SK-N-SH (cell line): Measurements from ENCODE around the gene BTG2.

Experiments used
- CHD2 ChIP-seq: fragments of 150-350 bp; IDR thresholded peaks from 2 replicates; pipeline ENCODE4 v1.6.1; 2018; ENCODE audit warnings: low read length; ENCODE audit not compliant: partially characterized antibody
- GABPA ChIP-seq: IDR thresholded peaks from 2 replicates; pipeline ENCODE4 v1.4.0; 2012; ENCODE audit warnings: low read depth, mild to moderate bottlenecking
- GATA2 ChIP-seq: sonication (generic); formaldehyde crosslinking; IDR thresholded peaks from 2 replicates; pipeline ENCODE4 v1.5.0; 2020; ENCODE audit warnings: mild to moderate bottlenecking, missing genetic modification reagents
- JUND ChIP-seq: IDR thresholded peaks from 2 replicates; pipeline ENCODE4 v1.4.0; 2012
- MXI1 ChIP-seq: IDR thresholded peaks from 2 replicates; pipeline ENCODE4 v1.6.1; 2012; ENCODE audit warnings: mild to moderate bottlenecking, low read depth, low read length, improper control_type of control experiment
- POLR2AphosphoS5 ChIP-seq: IDR thresholded peaks from 2 replicates; pipeline ENCODE4 v1.6.1; 2012; ENCODE audit warnings: low read depth, low read length
- RAD21 ChIP-seq: IDR thresholded peaks from 2 replicates; pipeline ENCODE4 v1.6.1; 2012; ENCODE audit warnings: mild to moderate bottlenecking, low read length
- RFX5 ChIP-seq: IDR thresholded peaks from 2 replicates; pipeline ENCODE4 v1.6.1; 2012; ENCODE audit warnings: mild to moderate bottlenecking, improper control_type of control experiment, low read length
- TAF1 ChIP-seq: IDR thresholded peaks from 2 replicates; pipeline ENCODE4 v1.6.1; 2012; ENCODE audit warnings: low read depth, mild to moderate bottlenecking, low read length, moderate library complexity, borderline replicate concordance
- TEAD4 ChIP-seq: IDR thresholded peaks from 2 replicates; pipeline ENCODE4 v1.4.0; 2012; ENCODE audit warnings: mild to moderate bottlenecking, borderline replicate concordance; ENCODE audit not compliant: insufficient read depth
- TF ChIP-seq, protein P1 (sequence below): fragments of 200-600 bp; sonication (generic); IDR thresholded peaks from 2 replicates; pipeline ENCODE4 v1.6.1; 2017; ENCODE audit warnings: antibody characterized with exemption, mild to moderate bottlenecking, moderate library complexity
- TF ChIP-seq, protein P2 (sequence below): IDR thresholded peaks from 2 replicates; pipeline ENCODE4 v1.4.0; 2012; ENCODE audit warnings: low read depth
- TF ChIP-seq, protein P3 (sequence below): IDR thresholded peaks from 2 replicates; pipeline ENCODE4 v1.6.1; 2012; ENCODE audit warnings: mild to moderate bottlenecking, low read depth, low read length, moderate library complexity
- TF ChIP-seq, protein P4 (sequence below): IDR thresholded peaks from 2 replicates; pipeline ENCODE4; 2012

DNA sequence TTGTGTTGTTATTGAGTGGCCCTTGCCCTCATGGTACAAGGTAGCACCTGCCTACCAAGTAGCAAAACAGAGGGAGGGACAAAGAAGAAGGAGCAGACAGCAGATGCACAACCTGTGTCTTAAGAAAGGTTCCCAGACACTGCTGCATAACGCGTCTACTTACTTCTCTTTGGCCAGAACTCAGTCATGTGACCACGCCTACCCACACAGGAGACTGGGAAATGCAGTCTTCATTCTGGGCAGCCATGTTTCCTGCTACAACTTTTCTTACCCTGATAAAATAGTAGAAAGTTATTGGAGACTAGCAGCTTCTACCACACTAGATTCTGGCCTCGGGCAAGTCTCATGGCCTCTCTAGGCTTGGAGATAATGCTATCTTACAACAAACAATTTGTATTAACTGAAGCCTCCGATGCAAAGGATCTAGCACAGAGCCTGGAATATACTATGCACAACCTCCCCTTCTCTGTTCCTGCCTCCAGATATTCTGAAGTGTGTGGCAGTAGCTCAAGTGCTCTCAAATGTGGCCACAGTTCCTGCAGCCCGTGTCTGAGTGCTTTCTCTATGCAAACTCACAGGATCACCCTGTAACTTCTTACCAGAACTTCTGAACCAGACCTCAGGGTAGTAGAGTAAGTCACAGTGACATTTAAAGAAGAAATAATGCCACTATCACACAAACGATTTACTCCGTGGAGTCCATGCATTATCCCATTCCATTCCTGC is 34.1 kb upstream of the BTG2 start:
- TF ChIP-seq, protein P1, sequence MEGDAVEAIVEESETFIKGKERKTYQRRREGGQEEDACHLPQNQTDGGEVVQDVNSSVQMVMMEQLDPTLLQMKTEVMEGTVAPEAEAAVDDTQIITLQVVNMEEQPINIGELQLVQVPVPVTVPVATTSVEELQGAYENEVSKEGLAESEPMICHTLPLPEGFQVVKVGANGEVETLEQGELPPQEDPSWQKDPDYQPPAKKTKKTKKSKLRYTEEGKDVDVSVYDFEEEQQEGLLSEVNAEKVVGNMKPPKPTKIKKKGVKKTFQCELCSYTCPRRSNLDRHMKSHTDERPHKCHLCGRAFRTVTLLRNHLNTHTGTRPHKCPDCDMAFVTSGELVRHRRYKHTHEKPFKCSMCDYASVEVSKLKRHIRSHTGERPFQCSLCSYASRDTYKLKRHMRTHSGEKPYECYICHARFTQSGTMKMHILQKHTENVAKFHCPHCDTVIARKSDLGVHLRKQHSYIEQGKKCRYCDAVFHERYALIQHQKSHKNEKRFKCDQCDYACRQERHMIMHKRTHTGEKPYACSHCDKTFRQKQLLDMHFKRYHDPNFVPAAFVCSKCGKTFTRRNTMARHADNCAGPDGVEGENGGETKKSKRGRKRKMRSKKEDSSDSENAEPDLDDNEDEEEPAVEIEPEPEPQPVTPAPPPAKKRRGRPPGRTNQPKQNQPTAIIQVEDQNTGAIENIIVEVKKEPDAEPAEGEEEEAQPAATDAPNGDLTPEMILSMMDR = no peak
- TF ChIP-seq CHD2 = no peak
- TF ChIP-seq JUND = no peak
- TF ChIP-seq, protein P2, sequence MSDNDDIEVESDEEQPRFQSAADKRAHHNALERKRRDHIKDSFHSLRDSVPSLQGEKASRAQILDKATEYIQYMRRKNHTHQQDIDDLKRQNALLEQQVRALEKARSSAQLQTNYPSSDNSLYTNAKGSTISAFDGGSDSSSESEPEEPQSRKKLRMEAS = no peak
- TF ChIP-seq GABPA = no peak
- TF ChIP-seq, protein P3, sequence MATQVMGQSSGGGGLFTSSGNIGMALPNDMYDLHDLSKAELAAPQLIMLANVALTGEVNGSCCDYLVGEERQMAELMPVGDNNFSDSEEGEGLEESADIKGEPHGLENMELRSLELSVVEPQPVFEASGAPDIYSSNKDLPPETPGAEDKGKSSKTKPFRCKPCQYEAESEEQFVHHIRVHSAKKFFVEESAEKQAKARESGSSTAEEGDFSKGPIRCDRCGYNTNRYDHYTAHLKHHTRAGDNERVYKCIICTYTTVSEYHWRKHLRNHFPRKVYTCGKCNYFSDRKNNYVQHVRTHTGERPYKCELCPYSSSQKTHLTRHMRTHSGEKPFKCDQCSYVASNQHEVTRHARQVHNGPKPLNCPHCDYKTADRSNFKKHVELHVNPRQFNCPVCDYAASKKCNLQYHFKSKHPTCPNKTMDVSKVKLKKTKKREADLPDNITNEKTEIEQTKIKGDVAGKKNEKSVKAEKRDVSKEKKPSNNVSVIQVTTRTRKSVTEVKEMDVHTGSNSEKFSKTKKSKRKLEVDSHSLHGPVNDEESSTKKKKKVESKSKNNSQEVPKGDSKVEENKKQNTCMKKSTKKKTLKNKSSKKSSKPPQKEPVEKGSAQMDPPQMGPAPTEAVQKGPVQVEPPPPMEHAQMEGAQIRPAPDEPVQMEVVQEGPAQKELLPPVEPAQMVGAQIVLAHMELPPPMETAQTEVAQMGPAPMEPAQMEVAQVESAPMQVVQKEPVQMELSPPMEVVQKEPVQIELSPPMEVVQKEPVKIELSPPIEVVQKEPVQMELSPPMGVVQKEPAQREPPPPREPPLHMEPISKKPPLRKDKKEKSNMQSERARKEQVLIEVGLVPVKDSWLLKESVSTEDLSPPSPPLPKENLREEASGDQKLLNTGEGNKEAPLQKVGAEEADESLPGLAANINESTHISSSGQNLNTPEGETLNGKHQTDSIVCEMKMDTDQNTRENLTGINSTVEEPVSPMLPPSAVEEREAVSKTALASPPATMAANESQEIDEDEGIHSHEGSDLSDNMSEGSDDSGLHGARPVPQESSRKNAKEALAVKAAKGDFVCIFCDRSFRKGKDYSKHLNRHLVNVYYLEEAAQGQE = no peak
- TF ChIP-seq RAD21 = no peak
- no peak for TF ChIP-seq RFX5
- TF ChIP-seq POLR2AphosphoS5 = peak; percentile 39; the same call in 1 of the 2 replicates
- TF ChIP-seq MXI1 = no peak
- TF ChIP-seq GATA2 (CRISPR knock-in tag) = no peak
- TF ChIP-seq TAF1 = no peak
- TF ChIP-seq, protein P4, sequence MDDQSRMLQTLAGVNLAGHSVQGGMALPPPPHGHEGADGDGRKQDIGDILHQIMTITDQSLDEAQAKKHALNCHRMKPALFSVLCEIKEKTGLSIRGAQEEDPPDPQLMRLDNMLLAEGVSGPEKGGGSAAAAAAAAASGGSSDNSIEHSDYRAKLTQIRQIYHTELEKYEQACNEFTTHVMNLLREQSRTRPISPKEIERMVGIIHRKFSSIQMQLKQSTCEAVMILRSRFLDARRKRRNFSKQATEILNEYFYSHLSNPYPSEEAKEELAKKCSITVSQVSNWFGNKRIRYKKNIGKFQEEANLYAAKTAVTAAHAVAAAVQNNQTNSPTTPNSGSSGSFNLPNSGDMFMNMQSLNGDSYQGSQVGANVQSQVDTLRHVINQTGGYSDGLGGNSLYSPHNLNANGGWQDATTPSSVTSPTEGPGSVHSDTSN = no peak
- TF ChIP-seq TEAD4 = no peak
